HEK293 (cell line): ENCODE data around the gene OR1D5.
"Not testable (repeated sequence)": the region's sequence is repeated elsewhere in the genome, so short reads cannot be mapped to it uniquely, and the experiment has no call there.

Experiments
- CTCF ChIA-PET: fragments of 350-600 bp; formaldehyde crosslinking; extraction: SDS; loops from one replicate; lab custom pipeline; 2021; ENCODE audit warnings: antibody characterized with exemption; lab: Yijun Ruan, JAX
- POLR2A ChIA-PET: fragments of 300-600 bp; formaldehyde crosslinking; extraction: SDS; loops from one replicate; lab custom pipeline; 2020; ENCODE audit warnings: antibody characterized with exemption, inconsistent platforms; lab: Yijun Ruan, JAX
- H3K27ac ChIP-seq: fragments of 200-500 bp; sonication (Bioruptor generic); 2 replicates; pipeline ENCODE4 v1.5.1; 2014; ENCODE audit warnings: low read depth, low read length, control low read depth, inconsistent platforms; ENCODE audit errors: extremely low read depth
- H3K36me3 ChIP-seq, 2 experiments: fragments of 200-500 bp in 1 of 2; sonication (Bioruptor generic) in 1 of 2; 1 replicate in 1 of 2; 2 replicates in 1 of 2; pipeline ENCODE4 v1.5.1; 2014 to 2017; ENCODE audit warnings: inconsistent platforms in 2 of 2, low read length in 2 of 2; ENCODE audit not compliant: control insufficient read depth in 2 of 2, insufficient read depth in 1 of 2
- H3K4me1 ChIP-seq: fragments of 200-500 bp; sonication (Bioruptor generic); 2 replicates; pipeline ENCODE4 v1.5.1; 2014; ENCODE audit warnings: mild to moderate bottlenecking, low read length, inconsistent platforms; ENCODE audit not compliant: control insufficient read depth, insufficient read depth
- H3K4me3 ChIP-seq: 2 replicates; pipeline ENCODE4 v1.5.1; 2011; ENCODE audit warnings: low read depth, mild to moderate bottlenecking, control low read depth, low read length, moderate library complexity
- H3K9me3 ChIP-seq: fragments of 200-500 bp; sonication (Bioruptor generic); 2 replicates; pipeline ENCODE4 v1.5.1; 2014; ENCODE audit warnings: low read depth, low read length, inconsistent platforms; ENCODE audit not compliant: control insufficient read depth, insufficient read depth
- ATF2 ChIP-seq: fragments of 450-650 bp; formaldehyde crosslinking; IDR thresholded peaks from 2 replicates; pipeline ENCODE4 v1.5.1; 2016; ENCODE audit warnings: missing biosample characterization, missing genetic modification characterization, low read depth
- GLIS1 ChIP-seq: fragments of 450-650 bp; formaldehyde crosslinking; IDR thresholded peaks from 2 replicates; pipeline ENCODE4 v1.5.1; 2016; ENCODE audit warnings: missing biosample characterization, missing genetic modification characterization
- PRDM10 ChIP-seq: fragments of 450-650 bp; formaldehyde crosslinking; IDR thresholded peaks from 2 replicates; pipeline ENCODE4 v1.5.1; 2016; ENCODE audit warnings: missing biosample characterization, missing genetic modification characterization
- SALL2 ChIP-seq: fragments of 450-650 bp; formaldehyde crosslinking; IDR thresholded peaks from 2 replicates; pipeline ENCODE4 v1.5.0; 2017; ENCODE audit warnings: missing biosample characterization, mild to moderate bottlenecking, missing genetic modification characterization, borderline replicate concordance
- ZBTB21 ChIP-seq: fragments of 450-650 bp; formaldehyde crosslinking; IDR thresholded peaks from 2 replicates; pipeline ENCODE4 v1.5.1; 2017; ENCODE audit warnings: missing biosample characterization, missing genetic modification characterization
- ZNF132 ChIP-seq: fragments of 450-650 bp; formaldehyde crosslinking; IDR thresholded peaks from 2 replicates; pipeline ENCODE4 v1.5.1; 2017; ENCODE audit warnings: missing biosample characterization, missing genetic modification characterization, borderline replicate concordance
- ZNF19 ChIP-seq: fragments of 450-650 bp; formaldehyde crosslinking; IDR thresholded peaks from 2 replicates; pipeline ENCODE4; 2016; ENCODE audit warnings: missing biosample characterization, missing genetic modification characterization, low read depth
- ZNF202 ChIP-seq: fragments of 450-650 bp; formaldehyde crosslinking; IDR thresholded peaks from 2 replicates; pipeline ENCODE4 v1.5.1; 2016; ENCODE audit warnings: missing biosample characterization, missing genetic modification characterization, borderline replicate concordance
- ZNF23 ChIP-seq: fragments of 450-650 bp; formaldehyde crosslinking; IDR thresholded peaks from 2 replicates; pipeline ENCODE4 v1.5.1; 2016; ENCODE audit warnings: missing biosample characterization, missing genetic modification characterization, borderline replicate concordance
- ZNF266 ChIP-seq: fragments of 450-650 bp; formaldehyde crosslinking; IDR thresholded peaks from 2 replicates; pipeline ENCODE4 v1.5.1; 2016; ENCODE audit warnings: missing biosample characterization, missing genetic modification characterization, low read depth
- ZNF302 ChIP-seq: fragments of 450-650 bp; formaldehyde crosslinking; IDR thresholded peaks from 2 replicates; pipeline ENCODE4 v1.5.1; 2016; ENCODE audit warnings: missing biosample characterization, missing genetic modification characterization, low read depth
- ZNF416 ChIP-seq: fragments of 450-650 bp; formaldehyde crosslinking; IDR thresholded peaks from 2 replicates; pipeline ENCODE4 v1.5.1; 2016; ENCODE audit warnings: missing biosample characterization, missing genetic modification characterization
- ZNF529 ChIP-seq: fragments of 450-650 bp; formaldehyde crosslinking; IDR thresholded peaks from 2 replicates; pipeline ENCODE4 v1.5.1; 2017; ENCODE audit warnings: missing genetic modification characterization, missing biosample characterization; ENCODE audit not compliant: insufficient replicate concordance
- ZNF600 ChIP-seq: fragments of 450-650 bp; formaldehyde crosslinking; IDR thresholded peaks from 2 replicates; pipeline ENCODE4 v1.5.1; 2016; ENCODE audit warnings: missing biosample characterization, missing genetic modification characterization
- TF ChIP-seq, protein P1 (sequence below): fragments of 450-650 bp; formaldehyde crosslinking; IDR thresholded peaks from 2 replicates; pipeline ENCODE4; 2016; ENCODE audit warnings: missing biosample characterization, missing genetic modification characterization

The OR1D5 gene

DNA sequence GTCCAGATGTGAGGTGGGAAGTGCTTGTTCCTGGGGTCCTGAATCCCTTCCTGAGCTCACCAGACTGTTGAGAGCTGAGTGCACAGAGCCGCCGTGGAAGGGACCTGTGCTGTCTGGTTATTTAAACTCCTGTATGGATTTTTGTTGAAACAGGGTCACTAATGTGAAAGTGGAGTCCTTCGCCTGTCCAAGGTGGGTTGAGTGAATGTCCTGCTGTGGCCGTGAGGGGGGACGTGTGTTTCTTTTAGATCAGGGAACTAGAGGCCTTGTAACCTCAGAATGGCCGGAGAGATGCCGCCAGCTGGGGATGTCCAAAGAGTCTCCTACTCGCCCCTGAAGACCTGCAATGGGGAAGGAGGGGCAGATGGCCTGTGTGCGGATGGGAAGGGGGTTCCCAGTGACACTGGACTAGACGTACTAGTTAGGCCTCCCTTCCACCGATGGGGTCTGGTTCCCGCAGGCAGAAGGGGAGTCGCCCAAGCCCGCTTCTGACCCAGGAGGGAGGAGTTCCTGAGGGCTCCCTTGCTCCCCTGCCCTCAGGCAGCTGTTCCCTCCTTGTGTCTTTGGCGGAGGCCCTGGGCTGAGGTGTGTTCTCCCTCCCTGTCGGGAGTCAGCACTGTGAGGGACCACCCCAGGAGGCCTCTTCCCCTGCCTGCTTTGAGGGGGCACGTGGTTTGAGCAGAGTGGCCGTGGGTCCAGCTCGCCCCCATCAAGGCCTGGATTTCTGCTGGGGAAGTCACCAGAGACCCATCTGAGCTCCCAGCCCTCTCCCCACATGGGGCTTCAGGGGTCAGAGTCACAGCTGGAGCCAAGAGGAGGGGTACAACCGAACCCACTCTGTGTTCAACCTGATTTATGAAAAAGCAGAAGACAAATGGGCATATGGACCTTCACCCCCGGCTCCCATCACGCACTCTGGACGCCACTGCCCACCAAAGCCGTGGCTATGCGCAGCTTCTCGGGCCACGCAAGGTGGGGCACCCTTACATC, 30.9 kb downstream of the OR1D5 start:
- no peaks in the 10 kb centered on the region for H3K4me1 ChIP-seq
- ChIA-PET CTCF (no interaction called here), POLR2A (no interaction called here)
- no peak overlapping the region for H3K27ac ChIP-seq
- H3K4me3 ChIP-seq = no peak overlapping the region
- peaks cover 0 to 24% of the 10 kb centered on the region in 2 experiments; a peak in 1 of 3 replicates for H3K36me3 ChIP-seq
- no peaks in the 10 kb centered on the region for H3K9me3 ChIP-seq
- no peak for TF ChIP-seq ZNF23 (tag by site-specific recombination)
- no peak for TF ChIP-seq ZNF202 (tag by site-specific recombination)
- no peak for TF ChIP-seq GLIS1
- no peak for TF ChIP-seq ZNF19 (tag by site-specific recombination)
- TF ChIP-seq, protein P1, sequence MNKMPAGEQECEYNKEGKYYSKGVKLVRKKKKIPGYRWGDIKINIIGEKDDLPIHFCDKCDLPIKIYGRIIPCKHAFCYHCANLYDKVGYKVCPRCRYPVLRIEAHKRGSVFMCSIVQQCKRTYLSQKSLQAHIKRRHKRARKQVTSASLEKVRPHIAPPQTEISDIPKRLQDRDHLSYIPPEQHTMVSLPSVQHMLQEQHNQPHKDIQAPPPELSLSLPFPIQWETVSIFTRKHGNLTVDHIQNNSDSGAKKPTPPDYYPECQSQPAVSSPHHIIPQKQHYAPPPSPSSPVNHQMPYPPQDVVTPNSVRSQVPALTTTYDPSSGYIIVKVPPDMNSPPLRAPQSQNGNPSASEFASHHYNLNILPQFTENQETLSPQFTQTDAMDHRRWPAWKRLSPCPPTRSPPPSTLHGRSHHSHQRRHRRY (tag by site-specific recombination) = no peak
- TF ChIP-seq ZBTB21 (tag by site-specific recombination) = no peak
- TF ChIP-seq ZNF302 (tag by site-specific recombination) = no peak
- no peak for TF ChIP-seq ZNF416 (tag by site-specific recombination)
- TF ChIP-seq ATF2 = no peak
- TF ChIP-seq ZNF529 (tag by site-specific recombination) = no peak
- no peak for TF ChIP-seq ZNF266 (tag by site-specific recombination)
- TF ChIP-seq SALL2 (tag by site-specific recombination) = no peak
- no peak for TF ChIP-seq ZNF600 (tag by site-specific recombination)
- TF ChIP-seq PRDM10 (tag by site-specific recombination) = no peak
- TF ChIP-seq ZNF132 = no peak

DNA sequence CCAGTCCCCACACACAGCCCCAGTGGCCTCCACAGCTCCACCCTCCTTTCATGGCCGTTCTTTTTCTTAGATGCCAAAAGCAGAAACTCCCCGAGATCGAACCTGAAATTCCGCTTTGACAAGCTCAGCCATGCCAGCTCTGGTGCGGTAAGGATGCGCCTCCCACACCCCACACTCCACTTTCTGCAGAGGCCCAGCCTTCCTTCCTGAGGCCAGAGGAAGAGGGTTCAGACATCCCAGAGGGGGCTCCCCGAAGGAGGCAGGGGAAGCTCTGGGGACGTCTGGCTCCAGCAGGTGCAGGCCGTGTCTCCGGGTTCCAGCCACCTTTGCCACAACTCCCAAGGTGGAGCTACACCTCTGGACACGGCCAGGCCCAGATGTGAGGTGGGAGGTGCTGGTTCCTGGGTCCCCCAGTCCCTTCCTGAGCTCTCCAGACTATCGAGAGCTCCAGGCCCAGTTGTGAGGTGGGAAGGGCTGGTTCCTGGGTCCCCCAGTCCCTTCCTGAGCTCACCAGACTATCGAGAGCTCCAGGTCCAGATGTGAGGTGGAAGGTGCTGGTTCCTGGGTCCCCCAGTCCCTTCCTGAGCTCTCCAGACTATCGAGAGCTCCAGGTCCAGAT, 32.4 kb downstream of the OR1D5 start:
- POLR2A ChIA-PET, H3K4me3 ChIP-seq, H3K27ac ChIP-seq, H3K4me1 ChIP-seq, H3K9me3 ChIP-seq: not testable (repeated sequence)
- peaks cover 0 to 35% of the 10 kb centered on the region in 2 experiments; a peak in 1 of 3 replicates for H3K36me3 ChIP-seq
- CTCF ChIA-PET = interaction anchor here (0.9 to 1.3 kb wide), 3 partner anchors 9 to 183 kb away, joined by 4 to 7 read pairs (median 7); no protein-coding TSS in a partner anchor
